Activated naive CD4-positive, alpha-beta T cell (primary cell): ENCODE measurements around the gene CADM1.

ENCODE experiments used
- DNase-seq, 4 experiments: peaks; one replicate each; lab custom pipeline; 2025; lab: John Stamatoyannopoulos, UW

The CADM1 gene

DNA sequence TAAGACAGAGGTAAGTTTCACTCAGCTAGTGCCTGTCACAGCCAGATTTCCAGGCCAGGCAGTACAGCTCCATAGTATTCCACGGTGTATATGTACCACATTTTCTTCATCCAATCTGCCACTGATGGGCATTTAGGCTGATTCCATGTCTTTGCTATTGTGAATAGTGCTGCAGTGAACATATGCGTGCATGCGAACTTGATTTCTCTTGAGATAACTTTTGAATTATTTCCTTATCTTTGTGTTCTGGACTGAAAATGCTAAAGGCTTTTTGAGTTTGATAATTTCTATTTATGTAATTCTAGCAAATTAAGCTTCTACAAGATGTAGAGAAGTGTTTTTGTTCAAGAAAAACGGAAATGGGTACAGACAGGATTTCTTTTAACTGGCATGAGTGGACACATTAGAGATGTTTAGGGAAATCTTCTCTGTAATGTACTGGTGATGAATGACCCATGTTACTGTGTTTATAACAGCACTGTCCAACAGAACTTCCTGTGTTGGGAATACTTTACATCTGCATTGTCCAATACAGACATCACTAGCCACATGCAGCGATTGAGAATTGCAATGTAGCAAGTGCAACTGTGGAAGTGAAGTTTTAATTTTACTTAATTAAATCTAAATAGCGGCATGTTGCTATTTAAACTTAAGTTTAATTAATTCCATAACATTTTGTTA, 151.3 kb downstream of the CADM1 start:
- DNase-seq = no peak

DNA sequence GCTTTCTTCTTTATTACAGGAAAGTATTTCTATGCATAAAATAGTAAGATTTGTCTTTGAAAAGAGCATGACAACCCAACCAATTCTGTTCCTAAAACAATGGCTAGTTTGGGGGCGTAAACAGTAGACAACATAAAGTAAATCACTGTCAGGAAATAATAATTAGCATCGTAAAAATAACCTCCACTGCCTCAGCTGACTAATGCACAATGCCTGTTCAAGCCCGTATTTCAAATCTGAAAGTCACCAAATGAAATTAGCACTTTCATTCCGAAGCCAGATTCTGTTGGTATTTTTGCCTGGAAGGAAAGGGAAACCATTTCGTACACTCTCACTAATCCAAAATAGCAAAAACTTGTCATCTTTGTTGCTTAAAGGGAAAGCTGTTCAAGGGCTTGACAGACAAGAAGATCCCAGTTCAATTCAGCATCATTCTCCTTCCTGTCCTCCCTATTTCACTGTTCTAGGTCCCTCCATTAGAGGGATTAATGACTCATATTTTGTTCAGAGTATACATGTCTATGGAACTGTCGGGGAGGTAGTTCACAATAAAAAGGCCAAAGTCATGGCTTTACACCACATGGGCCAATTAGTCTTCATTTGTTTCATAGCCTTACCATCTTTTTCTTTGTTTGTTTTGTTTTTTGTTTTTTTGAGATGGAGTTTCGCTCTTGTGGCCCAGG, 154.7 kb downstream of the CADM1 start:
- DNase-seq = no peak

DNA sequence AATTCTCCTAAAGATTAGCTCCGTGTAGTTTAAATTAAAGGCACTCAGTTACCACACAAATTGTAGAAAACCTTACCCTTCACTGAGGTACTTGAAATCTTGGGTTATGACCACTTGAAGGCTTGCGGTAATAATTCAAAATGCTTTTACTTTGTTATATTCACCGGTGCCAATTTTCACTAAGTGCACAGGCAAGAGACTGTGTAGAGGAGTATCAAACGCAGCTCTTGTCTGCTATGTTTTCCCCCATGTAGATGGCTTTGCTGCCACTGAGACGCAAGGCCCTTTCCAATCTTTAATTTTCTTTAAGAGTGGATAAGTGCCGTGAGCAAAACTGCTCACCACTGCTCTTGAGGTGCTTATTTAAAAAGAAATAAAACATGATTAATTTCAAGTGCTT, 155.8 kb downstream of the CADM1 start:
- DNase-seq = no peak

DNA sequence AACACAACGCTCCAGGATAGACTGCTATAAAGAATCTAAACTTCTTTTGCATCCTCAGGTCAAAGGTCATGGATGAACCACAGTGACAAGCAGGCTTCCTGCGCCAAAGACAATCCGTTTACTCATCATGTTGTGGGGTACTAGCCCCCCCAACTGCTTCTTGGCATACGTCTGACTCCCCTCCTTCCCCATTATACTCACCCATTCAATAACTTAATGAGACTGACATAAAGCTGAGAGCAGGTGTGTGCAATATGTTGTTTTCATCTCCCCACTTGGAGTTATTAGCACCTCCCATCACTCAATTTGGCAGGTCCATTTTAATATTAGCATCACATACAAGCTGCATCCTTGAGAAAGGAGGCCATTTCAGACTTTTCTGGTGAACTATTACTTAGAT, 157.1 kb downstream of the CADM1 start:
- no peak for DNase-seq

DNA sequence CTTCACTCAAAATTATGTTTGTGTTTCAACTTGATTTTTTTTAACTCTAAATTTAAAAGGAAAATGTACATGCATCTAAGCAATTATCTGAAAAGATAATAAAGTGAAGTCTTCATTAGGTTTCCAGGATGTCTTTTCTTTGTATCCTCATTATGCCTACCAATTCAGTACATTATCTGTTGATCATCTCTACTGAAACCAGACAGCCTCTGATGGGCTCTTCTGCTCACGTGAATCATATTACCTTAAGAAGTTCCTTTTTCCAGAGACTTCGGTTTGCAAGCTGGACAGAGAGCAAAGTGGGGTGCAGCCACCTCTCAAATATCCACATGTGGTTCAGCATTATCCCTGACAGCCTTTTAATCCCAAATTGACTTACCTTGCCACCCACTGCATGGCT, 158.4 kb downstream of the CADM1 start:
- no peak for DNase-seq

DNA sequence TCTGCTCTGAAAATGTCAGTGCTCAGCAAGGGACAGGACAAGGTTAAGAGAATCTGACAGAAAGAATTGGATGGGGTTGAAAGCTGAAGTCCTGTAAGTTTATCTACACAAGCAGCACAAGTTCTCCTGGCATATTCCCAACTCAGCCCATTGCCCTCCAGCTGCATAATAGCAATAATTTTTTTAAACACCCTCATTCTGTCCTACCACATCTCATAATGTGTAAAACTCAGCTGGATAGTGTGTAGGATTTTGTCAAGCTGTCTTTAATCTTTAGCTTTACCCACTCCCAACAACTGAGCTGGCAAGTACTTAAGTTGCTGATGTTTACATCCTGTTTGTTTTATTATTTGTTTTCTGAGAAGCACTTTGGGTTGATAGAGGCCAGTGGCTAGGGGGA, 158.9 kb downstream of the CADM1 start:
- no peak for DNase-seq

DNA sequence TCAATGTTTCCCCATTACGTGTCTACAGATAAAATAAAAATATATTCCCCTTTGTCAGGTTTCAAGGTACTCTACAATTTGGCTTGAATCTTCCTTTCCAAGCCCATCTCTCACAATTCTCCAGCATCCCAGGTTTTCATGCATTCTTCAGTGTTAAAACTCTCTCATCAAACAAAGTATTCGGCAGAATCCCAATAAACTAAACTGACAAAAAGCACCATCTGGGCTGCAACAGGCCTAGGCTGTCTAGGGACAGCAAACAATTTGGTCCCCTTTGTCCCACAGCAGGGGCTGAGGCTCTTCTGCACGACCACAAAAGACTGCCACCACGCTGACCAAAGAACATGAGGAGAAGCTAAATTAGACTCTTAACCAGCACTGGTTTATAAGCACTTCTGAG, 159.4 kb downstream of the CADM1 start:
- DNase-seq = no peak

DNA sequence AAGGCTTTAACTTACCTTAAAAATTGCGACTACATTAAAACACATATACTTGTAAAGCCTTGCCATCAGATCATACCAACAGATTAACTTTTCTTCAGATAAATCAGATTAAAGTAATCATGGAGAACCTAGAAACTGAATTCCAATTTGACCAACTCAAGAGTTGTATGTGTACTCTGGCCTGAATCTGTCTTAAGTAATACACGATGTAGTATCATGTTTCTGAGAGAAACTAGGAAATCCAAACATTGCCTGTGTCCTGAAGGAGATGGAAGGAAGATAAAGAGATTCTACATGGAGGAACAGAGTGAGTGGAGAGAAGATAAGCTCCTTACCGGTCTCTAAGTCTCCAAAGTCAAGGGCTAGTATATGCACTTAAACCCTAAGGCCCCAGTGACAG, 162.1 kb downstream of the CADM1 start:
- DNase-seq = no peak

DNA sequence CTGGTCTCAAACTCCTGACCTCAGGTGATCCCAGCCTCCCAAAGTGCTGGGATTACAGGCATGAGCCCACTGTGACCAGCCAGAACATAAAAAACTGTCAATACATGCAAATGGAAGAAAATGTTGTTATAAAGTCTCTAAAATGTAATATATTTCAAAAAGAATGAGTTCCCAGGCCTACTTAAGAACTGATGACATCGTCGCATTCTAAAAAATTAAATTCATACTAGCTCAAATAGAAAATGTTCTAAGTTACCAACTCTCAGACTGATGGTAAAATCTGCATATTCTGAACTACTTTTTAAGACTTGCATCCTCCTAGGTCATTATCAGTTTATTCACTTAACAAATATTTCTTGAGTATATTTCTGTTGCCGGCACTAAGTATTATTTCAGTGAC, 163.3 kb downstream of the CADM1 start:
- no peak for DNase-seq

DNA sequence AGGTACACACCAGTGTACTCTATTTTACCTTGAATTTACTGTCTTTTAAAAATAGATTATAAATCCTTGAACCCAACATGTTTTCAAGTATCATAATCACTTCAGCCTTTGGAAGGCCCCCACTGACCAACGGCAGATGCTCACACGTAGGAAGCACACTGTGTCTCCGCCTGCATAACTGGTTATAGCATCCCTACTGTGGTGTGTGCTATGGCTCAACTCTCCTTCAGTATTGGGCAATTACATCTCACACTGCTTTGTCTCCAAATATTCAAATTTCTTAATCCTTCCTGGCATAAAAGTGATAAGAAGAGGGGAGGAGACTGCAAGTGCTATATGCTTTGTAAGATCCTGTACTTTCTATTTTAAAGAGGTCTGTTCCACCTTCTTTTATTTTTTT, 165.7 kb downstream of the CADM1 start:
- no peak for DNase-seq

DNA sequence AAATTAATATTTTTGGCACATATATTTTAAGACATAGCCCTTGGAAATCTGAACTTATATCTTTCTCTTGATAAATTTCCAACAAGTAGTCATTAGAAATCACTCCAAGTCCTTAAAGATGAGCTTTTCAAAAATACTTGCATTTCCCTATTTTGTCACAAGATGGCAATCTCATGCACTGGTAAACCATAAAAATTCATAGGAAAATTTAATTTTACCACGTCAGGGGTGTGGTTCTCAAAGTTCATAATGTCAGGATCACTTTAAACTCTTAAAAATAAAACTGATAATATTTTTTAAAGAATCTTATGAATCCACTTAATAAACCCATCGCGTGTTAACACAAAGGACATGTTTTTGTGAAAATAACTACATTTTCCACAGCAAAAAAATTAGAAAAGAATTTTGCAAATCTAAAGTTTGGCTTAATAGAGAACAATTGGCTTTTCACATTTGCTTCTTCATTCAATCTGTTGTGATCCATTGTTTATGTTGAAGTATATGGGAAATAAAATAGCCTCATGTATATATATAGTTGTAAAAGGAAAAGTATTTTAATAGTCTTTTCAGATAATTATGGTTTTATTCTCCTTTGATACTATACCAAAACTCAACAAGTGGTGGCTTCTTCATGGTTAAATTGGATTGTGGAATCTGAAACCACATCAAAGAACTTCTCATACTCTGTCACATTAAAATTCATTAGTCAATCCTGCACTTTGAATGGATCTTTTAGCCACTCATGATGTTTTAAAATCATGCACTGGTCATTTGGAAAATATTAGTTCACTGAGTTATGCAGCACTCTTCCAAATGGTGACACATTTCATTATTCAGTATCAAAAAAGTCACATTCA, 169.1 kb downstream of the CADM1 start:
- no peak for DNase-seq

DNA sequence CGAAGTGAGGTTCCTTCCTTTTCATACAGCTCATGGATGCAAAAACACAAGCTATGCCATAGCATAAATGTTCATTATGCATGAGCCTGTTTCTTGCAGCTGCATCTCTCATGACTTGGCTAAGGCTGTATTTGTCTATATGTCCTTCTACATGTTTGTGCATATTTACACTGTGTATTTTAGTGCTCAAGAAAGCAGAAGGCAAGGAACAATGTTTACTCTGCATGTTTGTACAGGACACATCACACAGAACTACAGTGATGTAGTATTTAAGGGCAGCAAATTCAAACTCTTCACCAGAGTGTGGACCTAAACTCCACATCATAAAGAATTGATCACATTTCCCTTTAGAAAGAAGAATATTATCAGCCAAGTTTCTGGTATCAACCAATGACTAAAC, 170.3 kb downstream of the CADM1 start:
- DNase-seq = no peak

DNA sequence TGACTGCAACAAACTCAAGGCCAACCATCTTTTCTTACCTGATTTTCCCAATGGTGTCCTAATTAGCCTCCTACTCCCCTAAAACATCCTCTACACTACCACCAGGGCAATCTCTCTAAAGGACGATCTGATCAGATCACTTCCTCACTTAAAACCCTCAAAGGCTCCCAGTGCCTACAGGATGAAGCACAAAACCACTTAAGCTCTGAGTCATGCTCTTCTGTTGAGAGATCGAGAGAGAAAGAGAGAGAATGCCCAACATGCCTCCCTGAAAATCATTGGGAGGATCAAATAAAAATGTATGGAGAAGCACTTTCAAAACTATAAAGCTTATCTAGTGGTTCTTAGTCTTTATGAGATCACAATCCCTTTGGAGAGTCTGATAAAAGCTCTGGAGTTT, 171.1 kb downstream of the CADM1 start:
- DNase-seq = no peak

DNA sequence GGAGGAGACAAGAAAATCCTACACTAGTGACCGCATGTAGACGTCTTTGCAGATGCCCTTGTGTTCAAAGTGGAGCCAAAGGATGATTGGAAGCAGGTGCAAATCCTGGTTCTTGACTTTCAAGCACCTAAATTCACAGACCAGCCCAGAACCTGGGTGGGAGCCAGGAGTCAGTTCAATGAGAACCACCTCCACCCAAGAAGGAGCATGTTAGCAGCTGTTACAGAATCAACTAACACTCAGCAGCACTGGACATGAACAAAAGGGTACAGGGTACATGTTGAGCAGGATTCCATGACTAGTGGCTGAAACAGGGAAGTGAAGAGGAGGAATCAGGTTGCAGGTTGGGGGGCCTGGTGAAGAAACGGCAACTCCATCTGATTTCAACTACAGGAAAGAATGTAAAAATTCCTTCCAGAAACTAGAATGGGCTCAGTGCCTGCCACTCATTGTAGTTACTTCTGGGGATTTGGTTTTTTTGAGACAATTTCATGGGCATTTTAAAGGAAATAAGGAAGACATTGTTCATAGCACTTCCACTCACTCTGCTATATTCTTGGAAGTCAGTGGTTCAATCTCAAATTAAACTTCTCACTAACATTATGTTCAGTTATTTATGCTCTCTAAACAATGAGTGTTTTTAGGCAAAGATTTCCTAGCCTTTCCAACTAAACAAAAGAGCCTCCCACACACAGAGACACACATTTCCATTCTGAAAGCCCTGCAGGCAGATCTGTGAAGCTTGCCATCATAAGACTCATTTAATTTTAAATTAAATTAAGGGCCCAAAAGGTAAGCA, 173.3 kb downstream of the CADM1 start:
- no peak for DNase-seq

DNA sequence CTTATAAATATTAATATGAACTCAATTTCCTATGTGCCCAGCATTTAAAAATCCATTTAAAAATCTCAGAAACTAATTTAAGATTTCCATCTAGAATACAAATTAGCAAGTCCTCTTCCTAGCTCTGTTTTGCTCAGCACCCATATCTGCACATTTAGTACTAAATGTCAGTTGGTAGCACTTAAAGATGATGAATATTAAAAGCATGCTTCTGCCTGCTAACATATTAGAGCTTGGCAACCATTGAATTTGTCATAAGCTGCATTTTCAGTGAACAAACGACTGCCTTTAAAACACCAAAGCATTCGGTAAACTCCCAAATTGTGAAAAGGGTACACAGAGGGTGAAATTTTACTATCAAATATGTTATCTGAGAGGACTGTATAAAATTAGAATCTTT, 177.7 kb downstream of the CADM1 start:
- DNase-seq = no peak

DNA sequence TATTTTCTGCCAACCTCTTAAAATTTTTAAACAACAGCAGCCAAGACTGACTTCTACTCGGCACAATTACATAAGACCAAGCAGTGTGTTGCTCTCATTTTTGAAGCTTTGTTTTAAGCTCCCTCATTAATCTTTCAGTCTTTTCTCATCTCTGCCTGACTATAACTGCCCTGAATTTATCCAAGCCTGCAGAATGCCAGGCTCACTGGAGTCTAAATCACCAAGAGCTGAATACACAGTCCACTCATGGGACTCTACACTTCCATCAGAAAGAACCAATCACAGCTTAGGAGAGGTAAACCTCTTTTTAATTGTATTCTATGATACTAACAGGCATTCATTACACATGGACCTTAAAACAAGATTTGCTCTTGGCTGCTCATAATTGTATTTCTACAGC, 178.7 kb downstream of the CADM1 start:
- no peak for DNase-seq

DNA sequence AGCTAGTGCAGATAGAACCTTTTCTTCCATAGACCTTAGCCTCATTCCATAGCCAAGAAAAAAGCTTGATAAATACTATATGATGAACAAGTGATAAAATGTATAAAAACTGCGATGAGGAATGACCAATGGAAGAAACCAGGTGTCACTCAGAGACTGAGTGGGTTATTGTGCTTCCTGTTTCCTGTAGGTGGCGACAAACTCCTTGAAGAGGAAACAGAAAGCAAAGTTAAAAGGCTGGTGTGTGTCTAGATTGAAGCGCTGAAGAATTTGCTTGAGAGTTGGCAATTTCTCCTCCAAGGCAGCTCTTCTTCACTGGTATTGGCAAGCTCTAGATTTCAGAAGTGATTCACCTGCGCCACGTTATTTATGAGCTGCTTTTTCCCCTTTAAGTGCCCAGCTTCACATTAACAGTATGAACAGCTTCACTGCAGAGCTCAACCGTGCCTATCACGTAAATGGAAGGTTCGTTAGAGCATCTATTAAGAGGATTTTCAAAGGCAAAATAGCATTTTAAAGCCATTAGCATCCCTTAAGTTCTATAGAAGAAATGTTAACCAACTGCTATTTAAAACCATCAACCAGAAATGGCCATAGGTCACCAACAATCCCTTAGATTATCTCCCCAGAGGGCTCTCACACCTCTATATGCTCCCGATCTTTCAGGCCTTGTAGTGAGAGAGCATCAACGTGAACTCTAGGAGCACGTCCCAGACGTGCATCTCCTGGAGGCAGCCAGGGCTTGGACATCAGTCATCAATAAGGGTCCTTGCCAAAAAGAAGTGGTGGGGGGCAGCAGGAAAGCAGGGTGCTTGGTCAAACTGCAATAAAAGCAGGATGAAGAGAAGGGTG, 179.4 kb downstream of the CADM1 start:
- no peak for DNase-seq

DNA sequence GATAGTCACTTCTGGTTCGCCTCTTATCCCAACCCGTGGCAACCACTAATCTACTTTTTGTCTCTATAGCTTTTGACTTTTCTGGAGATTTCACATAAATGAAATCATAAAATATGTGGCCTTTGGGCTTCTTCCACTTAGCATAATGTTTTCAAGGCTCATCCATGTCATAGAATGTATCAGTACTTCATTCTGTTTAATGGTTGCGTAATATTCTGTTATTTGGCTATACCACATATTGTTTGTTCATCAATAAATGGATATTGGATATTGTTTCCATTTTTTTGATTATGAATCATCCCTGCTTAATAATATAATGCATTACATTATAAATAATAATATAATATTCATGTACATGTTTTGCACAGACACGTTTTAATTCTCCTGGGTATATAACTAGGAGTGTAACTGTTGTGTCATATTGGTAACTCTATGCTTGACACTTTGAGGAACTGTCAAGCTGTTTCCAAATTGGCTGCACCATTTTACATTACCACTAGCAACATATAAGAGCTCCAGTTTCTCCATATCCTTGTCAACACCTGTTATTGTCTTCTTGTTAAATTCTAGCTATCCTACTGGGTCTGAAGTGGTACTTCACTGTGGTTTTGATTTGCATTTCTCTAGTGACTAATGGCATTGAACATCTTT, 181.5 kb downstream of the CADM1 start:
- no peak for DNase-seq

DNA sequence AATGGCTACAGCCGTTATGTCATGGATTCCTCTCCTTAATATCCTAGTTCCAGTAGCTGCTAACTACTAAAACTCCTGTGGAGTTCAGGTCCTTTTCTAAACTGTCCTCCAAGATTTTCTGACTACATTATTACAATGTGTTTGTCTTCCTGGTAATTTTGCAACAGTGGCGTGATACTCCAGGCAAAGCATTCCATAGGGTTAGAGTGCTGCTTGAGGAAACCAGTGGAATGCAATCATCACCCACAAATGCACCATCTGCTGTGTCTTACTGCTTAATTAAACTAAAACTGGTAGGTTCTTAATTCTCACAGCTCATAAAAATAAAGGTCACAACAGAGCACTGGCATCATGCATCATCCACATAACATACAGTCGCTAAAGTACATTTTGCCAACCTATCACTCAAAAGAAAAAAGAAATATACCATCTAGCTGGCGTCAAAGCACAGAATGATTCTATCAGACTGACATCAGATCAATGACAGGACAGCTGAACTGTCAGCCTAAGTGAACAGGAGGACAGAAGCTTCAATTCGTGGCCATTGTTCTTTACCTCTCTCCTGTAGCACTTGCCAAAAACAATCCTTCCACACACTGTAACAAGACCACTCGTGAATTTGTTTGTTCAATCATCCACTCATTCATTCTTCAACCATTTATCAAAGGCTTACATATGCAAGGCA, 182.5 kb downstream of the CADM1 start:
- no peak for DNase-seq
